Vagina (tissue), 2 donors: ENCODE data around the gene UPF1.

Source experiments
- POLR2A ChIP-seq, 2 donors: fragments of 450-650 bp; IDR thresholded peaks; one replicate each; pipeline ENCODE4 v1.6.1; 2017; ENCODE audit warnings: antibody characterized with exemption in 2 of 2, mild to moderate bottlenecking in 2 of 2, moderate library complexity in 2 of 2
- POLR2AphosphoS5 ChIP-seq, 2 donors: sonication (generic); formaldehyde crosslinking; IDR thresholded peaks; one replicate each; pipeline ENCODE4 v1.9.0; 2017; ENCODE audit warnings: antibody characterized with exemption in 2 of 2, mild to moderate bottlenecking in 2 of 2, low read depth in 1 of 2; ENCODE audit not compliant: insufficient read depth in 1 of 2
- TF ChIP-seq, protein P1 (sequence below), 3 experiments: fragments of 450-650 bp in 2 of 3; fragments of 200-600 bp in 1 of 3; sonication (generic) in 1 of 3; IDR thresholded peaks; one replicate each; pipeline ENCODE4 v1.5.1; 2017 to 2019; ENCODE audit warnings: antibody characterized with exemption in 3 of 3, mild to moderate bottlenecking in 2 of 3, moderate library complexity in 2 of 3

DNA sequence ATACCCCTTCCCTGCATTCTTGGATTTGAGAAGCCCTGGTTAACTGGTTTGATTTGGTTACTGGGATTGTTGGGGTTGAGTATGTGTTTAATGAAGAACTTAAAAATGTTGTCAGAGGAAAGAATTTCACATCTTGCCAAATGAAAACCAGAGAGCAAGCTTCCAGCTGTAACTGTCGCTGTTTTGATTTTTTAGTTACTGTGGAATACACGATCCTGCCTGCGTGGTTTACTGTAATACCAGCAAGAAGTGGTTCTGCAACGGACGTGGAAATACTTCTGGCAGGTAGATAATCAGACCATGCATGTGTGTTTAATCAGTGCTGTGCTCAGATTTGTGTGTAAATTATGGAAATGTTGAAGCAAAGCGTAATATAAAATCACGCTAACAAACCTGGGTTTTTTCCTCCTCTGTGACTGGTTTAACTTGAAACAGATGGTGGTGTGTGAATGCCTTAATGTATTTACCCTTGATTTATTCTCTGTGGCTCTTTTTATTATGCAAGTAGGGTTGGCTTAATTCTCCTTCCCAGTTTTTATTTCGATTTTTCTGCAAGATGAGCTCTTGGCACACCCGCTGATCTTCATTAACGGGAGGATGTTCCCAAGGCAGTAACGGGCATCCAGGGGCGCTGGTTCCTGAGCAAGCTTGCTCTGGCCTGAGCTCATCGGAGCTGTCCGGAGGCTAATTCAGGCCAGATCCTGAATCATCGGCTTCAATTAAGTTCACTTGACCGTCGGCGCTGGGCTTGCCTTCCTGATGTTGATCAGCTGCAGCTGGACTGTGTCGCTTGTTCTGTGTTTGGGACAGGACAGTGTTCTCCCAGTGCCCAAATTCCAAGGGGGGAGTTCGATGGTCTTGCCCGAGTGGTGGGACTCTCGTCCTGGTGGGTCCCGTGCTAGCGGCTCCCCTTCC lies 16.0 kb downstream of the UPF1 start:
- no peak for TF ChIP-seq POLR2A (IDR thresholded peaks at IDR 0.05)
- TF ChIP-seq, protein P1, sequence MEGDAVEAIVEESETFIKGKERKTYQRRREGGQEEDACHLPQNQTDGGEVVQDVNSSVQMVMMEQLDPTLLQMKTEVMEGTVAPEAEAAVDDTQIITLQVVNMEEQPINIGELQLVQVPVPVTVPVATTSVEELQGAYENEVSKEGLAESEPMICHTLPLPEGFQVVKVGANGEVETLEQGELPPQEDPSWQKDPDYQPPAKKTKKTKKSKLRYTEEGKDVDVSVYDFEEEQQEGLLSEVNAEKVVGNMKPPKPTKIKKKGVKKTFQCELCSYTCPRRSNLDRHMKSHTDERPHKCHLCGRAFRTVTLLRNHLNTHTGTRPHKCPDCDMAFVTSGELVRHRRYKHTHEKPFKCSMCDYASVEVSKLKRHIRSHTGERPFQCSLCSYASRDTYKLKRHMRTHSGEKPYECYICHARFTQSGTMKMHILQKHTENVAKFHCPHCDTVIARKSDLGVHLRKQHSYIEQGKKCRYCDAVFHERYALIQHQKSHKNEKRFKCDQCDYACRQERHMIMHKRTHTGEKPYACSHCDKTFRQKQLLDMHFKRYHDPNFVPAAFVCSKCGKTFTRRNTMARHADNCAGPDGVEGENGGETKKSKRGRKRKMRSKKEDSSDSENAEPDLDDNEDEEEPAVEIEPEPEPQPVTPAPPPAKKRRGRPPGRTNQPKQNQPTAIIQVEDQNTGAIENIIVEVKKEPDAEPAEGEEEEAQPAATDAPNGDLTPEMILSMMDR (IDR thresholded peaks at IDR 0.05): no peak
- peak in 1 of 2 donors; percentile 48 for TF ChIP-seq POLR2AphosphoS5 (IDR thresholded peaks at IDR 0.05; ENCODE audit: insufficient read depth in 1 of 2, low read depth in 1 of 2)
